ENCODE data around the gene DHX58.

Gene DHX58

GRCh38 chr17:42052346-42052877, 60.1 kb downstream of the DHX58 start:
- DNase-seq (ENCODE audit: low read depth) = no peak

DNA sequence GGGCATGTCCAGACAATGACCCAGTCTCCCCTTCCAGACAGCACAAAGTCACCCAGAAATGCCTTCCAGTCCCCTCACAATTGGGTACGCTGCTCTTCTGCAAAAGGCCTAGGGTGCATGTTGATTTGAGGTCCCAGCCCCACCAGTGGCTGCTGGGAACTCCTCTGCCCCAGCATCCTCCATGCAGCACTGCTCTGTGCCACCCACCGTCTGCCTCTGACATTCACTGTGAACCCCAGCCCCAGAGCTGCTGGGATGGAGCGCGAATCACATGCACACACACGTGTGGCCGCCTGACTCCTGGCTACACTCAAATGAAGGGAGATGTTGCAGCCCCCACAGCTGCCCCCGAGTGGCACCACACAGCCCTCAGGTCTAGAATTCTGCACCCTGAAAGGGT, 60.9 kb downstream of the DHX58 start:
- DNase-seq (ENCODE audit: low read depth) = no peak

Measured in activated T-helper 1 cell treated with Interleukin-2 at 50 U/mL for 16 hours (primary cell).